Neutrophil (primary cell): Measurements from ENCODE around the gene ACTL8.

Experiments
- H3K27ac ChIP-seq: fragments of 200-600 bp; sonication (generic); 2 replicates; pipeline ENCODE4 v1.5.1; 2016; ENCODE audit warnings: mild to moderate bottlenecking, moderate library complexity
- H3K27me3 ChIP-seq: fragments of 200-600 bp; sonication (generic); 2 replicates; pipeline ENCODE4 v1.6.0; 2016; ENCODE audit warnings: mild to moderate bottlenecking
- H3K36me3 ChIP-seq: fragments of 200-600 bp; sonication (generic); 2 replicates; pipeline ENCODE4 v1.5.1; 2017
- H3K4me1 ChIP-seq, 2 experiments: fragments of 200-600 bp in 1 of 2; sonication (generic) in 1 of 2; 1 replicate in 1 of 2; 2 replicates in 1 of 2; pipeline versions ENCODE4 v1.5.1 to v1.6.1; 2013 to 2016; ENCODE audit warnings: low read depth in 1 of 2, low read length in 1 of 2, mild to moderate bottlenecking in 1 of 2, moderate library complexity in 1 of 2; ENCODE audit not compliant: control insufficient read depth in 1 of 2, insufficient read depth in 1 of 2
- H3K4me3 ChIP-seq, 2 experiments: fragments of 200-600 bp in 1 of 2; sonication (generic) in 1 of 2; 1 replicate in 1 of 2; 2 replicates in 1 of 2; pipeline ENCODE4 v1.5.1; 2013 to 2016; ENCODE audit warnings: low read depth in 1 of 2, low read length in 1 of 2, mild to moderate bottlenecking in 1 of 2, moderate library complexity in 1 of 2
- H3K9me3 ChIP-seq: fragments of 200-600 bp; sonication (generic); 2 replicates; pipeline ENCODE4 v1.5.1; 2016
- TF ChIP-seq, protein P1 (sequence below): fragments of 200-600 bp; sonication (generic); IDR thresholded peaks from 2 replicates; pipeline ENCODE4 v1.5.1; 2016; ENCODE audit warnings: antibody characterized with exemption

Gene ACTL8, protein sequence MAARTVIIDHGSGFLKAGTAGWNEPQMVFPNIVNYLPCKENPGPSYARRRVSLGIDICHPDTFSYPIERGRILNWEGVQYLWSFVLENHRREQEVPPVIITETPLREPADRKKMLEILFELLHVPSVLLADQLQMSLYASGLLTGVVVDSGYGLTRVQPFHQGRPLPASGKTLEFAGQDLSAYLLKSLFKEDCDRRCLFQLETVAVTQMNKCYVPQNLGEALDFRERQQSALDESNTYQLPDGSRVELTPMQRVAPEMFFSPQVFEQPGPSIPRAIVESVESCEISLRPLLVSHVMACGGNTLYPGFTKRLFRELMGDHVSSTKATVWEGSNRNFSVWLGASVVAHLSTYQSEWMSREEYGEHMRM

DNA sequence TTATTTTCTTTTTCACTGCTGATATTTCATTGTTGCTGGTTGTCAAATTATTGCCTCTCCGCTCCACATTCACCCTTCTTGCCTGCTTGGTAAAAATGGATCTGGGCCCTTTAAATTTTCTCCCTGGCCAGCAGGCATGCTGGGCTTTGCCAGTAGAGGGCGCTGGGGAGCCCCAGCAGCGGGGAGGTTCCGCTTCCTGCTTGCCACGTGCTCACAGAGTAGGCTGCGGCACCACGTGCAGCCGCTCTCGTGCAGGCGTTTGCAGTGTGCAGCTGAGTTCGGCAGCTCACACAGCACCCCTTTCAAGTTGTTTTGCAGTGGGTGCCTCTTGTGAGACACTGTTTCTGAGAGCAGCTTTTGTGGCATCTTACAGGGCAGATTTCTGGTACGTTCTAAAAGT, at the start of gene ACTL8:
Gene ACTL8 (plus strand): TSS at position 214 of the 400 bp plus-strand sequence. CDS start 67,676 bp downstream, outside the sequence.
- TF ChIP-seq, protein P1, sequence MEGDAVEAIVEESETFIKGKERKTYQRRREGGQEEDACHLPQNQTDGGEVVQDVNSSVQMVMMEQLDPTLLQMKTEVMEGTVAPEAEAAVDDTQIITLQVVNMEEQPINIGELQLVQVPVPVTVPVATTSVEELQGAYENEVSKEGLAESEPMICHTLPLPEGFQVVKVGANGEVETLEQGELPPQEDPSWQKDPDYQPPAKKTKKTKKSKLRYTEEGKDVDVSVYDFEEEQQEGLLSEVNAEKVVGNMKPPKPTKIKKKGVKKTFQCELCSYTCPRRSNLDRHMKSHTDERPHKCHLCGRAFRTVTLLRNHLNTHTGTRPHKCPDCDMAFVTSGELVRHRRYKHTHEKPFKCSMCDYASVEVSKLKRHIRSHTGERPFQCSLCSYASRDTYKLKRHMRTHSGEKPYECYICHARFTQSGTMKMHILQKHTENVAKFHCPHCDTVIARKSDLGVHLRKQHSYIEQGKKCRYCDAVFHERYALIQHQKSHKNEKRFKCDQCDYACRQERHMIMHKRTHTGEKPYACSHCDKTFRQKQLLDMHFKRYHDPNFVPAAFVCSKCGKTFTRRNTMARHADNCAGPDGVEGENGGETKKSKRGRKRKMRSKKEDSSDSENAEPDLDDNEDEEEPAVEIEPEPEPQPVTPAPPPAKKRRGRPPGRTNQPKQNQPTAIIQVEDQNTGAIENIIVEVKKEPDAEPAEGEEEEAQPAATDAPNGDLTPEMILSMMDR, result no peak
- Histone ChIP-seq H3K4me1 (no peaks in the 10 kb centered on the region), H3K4me3 (no peak within 1 kb of the TSS), H3K9me3 (peaks cover 9% of the 10 kb centered on the region), H3K27ac (no peak within 1 kb of the TSS), H3K36me3 (no peaks in the 10 kb centered on the region), H3K27me3 (no peaks in the 10 kb centered on the region)

DNA sequence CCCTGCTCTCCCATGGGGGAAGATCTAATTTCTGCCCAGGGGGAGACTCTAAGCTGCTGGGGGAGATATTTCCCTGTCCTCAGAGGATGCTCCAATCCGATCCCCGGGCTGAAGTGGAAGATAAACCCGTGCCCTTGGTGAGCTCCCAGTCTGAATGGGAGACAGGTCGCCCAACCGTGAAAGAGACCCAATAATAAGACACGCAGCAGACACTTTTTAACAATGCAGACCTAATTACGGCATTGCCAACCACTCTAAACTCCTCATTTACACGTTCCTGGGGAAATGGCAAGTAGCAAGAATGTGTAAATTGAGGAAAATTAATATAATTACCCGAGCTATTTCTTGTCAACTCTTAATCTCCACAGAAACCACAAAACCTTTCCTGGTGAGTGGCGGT, 48.7 kb upstream of the ACTL8 start:
- Histone ChIP-seq H3K36me3 (no peaks in the 10 kb centered on the region), H3K27ac (no peak overlapping the region), H3K9me3 (no peaks in the 10 kb centered on the region), H3K4me1 (no peaks in the 10 kb centered on the region), H3K4me3 (no peak overlapping the region), H3K27me3 (no peaks in the 10 kb centered on the region)
- TF ChIP-seq, protein P1, result no peak

DNA sequence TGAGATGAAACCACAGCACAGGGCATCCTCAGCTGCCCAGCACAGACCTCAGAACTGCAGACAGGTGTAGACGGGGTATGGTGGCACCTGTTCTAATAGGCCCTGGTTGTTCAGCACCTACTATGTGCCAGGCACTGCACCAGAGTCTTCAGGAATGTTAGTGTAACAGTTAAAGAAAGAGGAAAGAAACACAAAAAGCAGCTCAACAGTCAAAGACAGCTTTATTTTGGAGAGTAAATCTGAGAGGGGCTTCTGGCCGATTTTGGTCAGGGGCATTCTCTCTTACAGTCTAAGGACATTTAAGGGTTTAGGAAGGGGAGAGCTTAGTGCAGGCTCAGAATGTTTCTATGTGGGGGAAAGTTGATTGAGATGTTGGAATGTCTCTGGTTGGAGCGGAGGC, 45.2 kb upstream of the ACTL8 start:
- Histone ChIP-seq H3K36me3 (no peaks in the 10 kb centered on the region), H3K27me3 (no peaks in the 10 kb centered on the region), H3K9me3 (no peaks in the 10 kb centered on the region), H3K27ac (no peak overlapping the region), H3K4me3 (no peak overlapping the region), H3K4me1 (no peaks in the 10 kb centered on the region)
- TF ChIP-seq, protein P1, result no peak

DNA sequence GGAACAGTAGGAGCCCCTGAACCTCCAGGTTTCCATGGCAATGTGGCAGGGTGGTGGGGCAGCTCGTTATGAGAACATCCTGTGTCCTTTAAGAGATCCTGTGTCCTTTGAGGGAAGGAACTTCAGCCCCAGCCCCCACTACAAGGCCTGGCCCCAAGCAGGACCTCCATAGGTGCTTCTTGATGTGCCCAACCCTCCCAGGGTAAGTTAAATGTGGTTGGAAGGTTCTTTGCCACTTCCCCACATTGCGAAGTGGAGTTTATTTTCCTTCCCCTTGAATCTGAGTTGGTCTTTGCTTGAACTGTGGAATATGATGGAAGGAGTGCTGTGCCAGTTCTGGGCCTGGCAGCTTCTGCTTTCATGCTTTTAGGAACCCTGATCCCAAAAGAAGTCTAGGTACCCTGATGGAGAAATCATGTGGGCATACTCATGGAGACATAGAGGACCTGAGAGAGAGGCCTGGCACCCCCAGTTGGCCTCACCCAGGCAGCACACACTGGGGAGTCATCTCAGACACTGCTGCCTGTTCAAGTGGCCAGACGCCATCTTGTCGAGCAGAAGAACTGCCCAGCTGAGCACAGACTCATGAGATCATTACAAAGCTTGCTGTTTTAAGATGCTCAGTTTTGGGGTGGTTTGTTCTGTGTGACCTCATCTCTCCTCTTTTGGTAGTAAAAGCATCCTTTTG, 44.1 kb upstream of the ACTL8 start:
- Histone ChIP-seq H3K27me3 (no peaks in the 10 kb centered on the region), H3K36me3 (no peaks in the 10 kb centered on the region), H3K9me3 (no peaks in the 10 kb centered on the region), H3K4me3 (no peak overlapping the region), H3K27ac (no peak overlapping the region), H3K4me1 (no peaks in the 10 kb centered on the region)
- TF ChIP-seq, protein P1, result no peak

DNA sequence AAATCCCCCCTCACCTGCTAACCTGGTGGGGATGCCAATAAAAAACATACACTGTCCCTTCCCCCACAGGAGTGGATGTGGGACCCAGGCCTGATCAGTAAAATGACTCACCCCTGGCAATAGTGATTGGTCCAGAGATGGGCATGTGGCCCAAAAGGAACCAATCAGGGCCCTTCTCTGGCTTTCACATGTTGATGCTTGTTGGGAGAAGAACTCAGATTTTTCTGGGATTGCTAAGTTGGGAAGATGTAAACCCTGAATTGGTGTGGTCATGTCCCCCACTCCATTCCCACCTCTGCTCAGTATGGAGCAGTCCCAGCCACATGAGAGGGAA, 43.6 kb upstream of the ACTL8 start:
- H3K27me3 ChIP-seq, result no peaks in the 10 kb centered on the region
- no peaks in the 10 kb centered on the region for H3K9me3 ChIP-seq
- H3K27ac ChIP-seq, result no peak overlapping the region
- H3K36me3 ChIP-seq, result no peaks in the 10 kb centered on the region
- TF ChIP-seq, protein P1, result no peak
- no peaks in the 10 kb centered on the region for H3K4me1 ChIP-seq
- no peak overlapping the region for H3K4me3 ChIP-seq
